GM23338 (cell line): ENCODE measurements around the gene CLDN9.

ENCODE experiments used
- CTCF ChIP-seq, 2 experiments: fragments of 200-600 bp in 1 of 2; sonication (generic) in 1 of 2; conservative IDR thresholded peaks; 2 replicates each; pipeline versions ENCODE4 v1.5.1 to v1.6.1; 2016 to 2017; ENCODE audit warnings: antibody characterized with exemption in 2 of 2, low read depth in 2 of 2, mild to moderate bottlenecking in 2 of 2, moderate library complexity in 1 of 2
- EZH2 ChIP-seq: fragments of 200-600 bp; sonication (generic); IDR thresholded peaks from one replicate; pipeline ENCODE4 v1.8.0; 2017; ENCODE audit warnings: antibody characterized with exemption, mild to moderate bottlenecking, low read depth; ENCODE audit not compliant: unreplicated experiment
- EZH2phosphoT487 ChIP-seq: fragments of 200-600 bp; sonication (generic); IDR thresholded peaks from one replicate; pipeline ENCODE4 v1.8.1; 2018; ENCODE audit warnings: antibody characterized with exemption; ENCODE audit not compliant: unreplicated experiment
- JUNB ChIP-seq: IDR thresholded peaks from one replicate; pipeline ENCODE4 v1.6.1; 2016; ENCODE audit warnings: antibody characterized with exemption; ENCODE audit not compliant: unreplicated experiment
- POLR2AphosphoS5 ChIP-seq: IDR thresholded peaks from 2 replicates; pipeline ENCODE4 v1.6.1; 2016; ENCODE audit warnings: antibody characterized with exemption, low read depth
- REST ChIP-seq: IDR thresholded peaks from one replicate; pipeline ENCODE4 v1.6.1; 2018; ENCODE audit warnings: antibody characterized with exemption; ENCODE audit not compliant: unreplicated experiment
- ZNF114 ChIP-seq: fragments of 250-450 bp; sonication (Bioruptor Pico); IDR thresholded peaks from 2 replicates; pipeline ENCODE4 v1.5.0; 2020; ENCODE audit warnings: mild to moderate bottlenecking, moderate library complexity
- ZNF331 ChIP-seq: fragments of 250-450 bp; sonication (Bioruptor Pico); IDR thresholded peaks from 2 replicates; pipeline ENCODE4 v1.5.0; 2020; ENCODE audit warnings: low read depth, mild to moderate bottlenecking, moderate library complexity

- TF ChIP-seq CTCF (conservative IDR thresholded peaks at IDR 0.05; ENCODE audit: low read depth in 2 of 2) = no peak
- TF ChIP-seq EZH2phosphoT487 = no peak
- no peak for TF ChIP-seq REST
- no peak for TF ChIP-seq EZH2
- no peak for TF ChIP-seq POLR2AphosphoS5
- TF ChIP-seq JUNB = no peak
- TF ChIP-seq ZNF331 (CRISPR knock-in tag) = no peak
- no peak for TF ChIP-seq ZNF114 (CRISPR knock-in tag)
Observed at GRCh38 chr16:3032624-3033023, 19.9 kb downstream of the CLDN9 start.
